ENCODE measurements around the gene FBXL19. TPM values are rescaled to one million over a fixed set of nuclear protein-coding genes. Genes with fewer than 3 reads are reported as not detected.

Gene FBXL19
- total RNA-seq, 1 donor from 2014 or later, result 8.0 TPM

GRCh38 chr16:30979170-30980022 lies 56.0 kb downstream of the FBXL19 start:
- intact Hi-C loops (cut with DNase I), result loop anchor here (5.0 kb wide), 1 partner anchor 478 kb away; the partner anchor contains the start of gene ARMC5
- no peak for DNase-seq (ENCODE audit: low spot score)

GRCh38 chr16:30980023-30980371 lies 56.6 kb downstream of the FBXL19 start:
- no peak for DNase-seq (ENCODE audit: low spot score)
- intact Hi-C loops (cut with DNase I), result loop anchor here (5.0 kb wide), 1 partner anchor 477 kb away; the partner anchor contains the start of gene ARMC5

GRCh38 chr16:30980434-30980833 lies 57.1 kb downstream of the FBXL19 start:
- intact Hi-C loops (cut with DNase I), result loop anchor here (5.0 kb wide), 1 partner anchor 477 kb away; the partner anchor contains the start of gene ARMC5

GRCh38 chr16:30980959-30981358 lies 57.6 kb downstream of the FBXL19 start:
- intact Hi-C loops (cut with DNase I), result loop anchor here (5.0 kb wide), 1 partner anchor 476 kb away; the partner anchor contains the start of gene ARMC5
- no peak for DNase-seq (ENCODE audit: low spot score)

More at GRCh38 chr16:30980434-30980833, 57.1 kb downstream of the FBXL19 start:
- no peak for DNase-seq (ENCODE audit: low spot score)

- intact Hi-C loops (cut with DNase I), result loop anchor here (5.0 kb wide), 1 partner anchor 475 kb away; the partner anchor contains the start of gene ARMC5
- DNase-seq (ENCODE audit: low spot score), result no peak
Observed at GRCh38 chr16:30982548-30983288, 59.3 kb downstream of the FBXL19 start.

GRCh38 chr16:30983289-30983889 lies 60.0 kb downstream of the FBXL19 start:
- no peak for DNase-seq (ENCODE audit: low spot score)
- intact Hi-C loops (cut with DNase I), result loop anchor here (5.0 kb wide), 1 partner anchor 474 kb away; the partner anchor contains the start of gene ARMC5

GRCh38 chr16:30983898-30984610 lies 60.7 kb downstream of the FBXL19 start:
- intact Hi-C loops (cut with DNase I), result loop anchor here (2.0 to 5.0 kb wide), 2 partner anchors 459 to 473 kb away; partner anchors contain the start of genes ARMC5 and ZNF843
- DNase-seq (ENCODE audit: low spot score), result no peak

- DNase-seq (ENCODE audit: low spot score), result peak; percentile 95
- intact Hi-C loops (cut with DNase I), result loop anchor here (1.0 to 5.0 kb wide), 5 partner anchors 92 to 882 kb away; partner anchors contain the start of genes ARMC5 and ZNF843
Observed at GRCh38 chr16:30984669-30985400, 61.5 kb downstream of the FBXL19 start, which contains the start of gene HSD3B7. TSS of gene HSD3B7 (plus strand) at chr16:30985207. CDS start at chr16:30985659, 452 bp downstream.

GRCh38 chr16:30985401-30986128 lies 62.2 kb downstream of the FBXL19 start:
- intact Hi-C loops (cut with DNase I), result loop anchor here (1.0 to 5.0 kb wide), 4 partner anchors 92 to 882 kb away; partner anchors contain the start of gene ZNF843
- DNase-seq (ENCODE audit: low spot score), result no peak

- intact Hi-C loops (cut with DNase I), result loop anchor here (5.0 kb wide), 2 partner anchors 91 to 881 kb away; no protein-coding TSS in a partner anchor
- no peak for DNase-seq (ENCODE audit: low spot score)
Observed at GRCh38 chr16:30986129-30986991, 63.0 kb downstream of the FBXL19 start.

GRCh38 chr16:30987581-30988190 lies 64.3 kb downstream of the FBXL19 start:
- intact Hi-C loops (cut with DNase I), result loop anchor here (5.0 kb wide), 2 partner anchors 90 to 880 kb away; no protein-coding TSS in a partner anchor
- no peak for DNase-seq (ENCODE audit: low spot score)

- intact Hi-C loops (cut with DNase I), result loop anchor here (5.0 kb wide), 2 partner anchors 88 to 878 kb away; no protein-coding TSS in a partner anchor
- DNase-seq (ENCODE audit: low spot score), result no peak
Observed at GRCh38 chr16:30989469-30990047, 66.2 kb downstream of the FBXL19 start.

GRCh38 chr16:30990105-30990504 lies 66.7 kb downstream of the FBXL19 start:
- no peak for DNase-seq (ENCODE audit: low spot score)
- intact Hi-C loops (cut with DNase I), result no loop called here

- intact Hi-C loops (cut with DNase I), result no loop called here
- DNase-seq (ENCODE audit: low spot score), result no peak
Observed at GRCh38 chr16:30991052-30991451, 67.7 kb downstream of the FBXL19 start.

- no peak for DNase-seq (ENCODE audit: low spot score)
- intact Hi-C loops (cut with DNase I), result no loop called here
Observed at GRCh38 chr16:30992276-30992780, 69.0 kb downstream of the FBXL19 start.

Data from cardiac septum (tissue), 1 donor.